Left ventricle myocardium inferior (tissue), 1 donor: Measurements from ENCODE around the gene RSAD2. TPM values are rescaled to one million over a fixed set of nuclear protein-coding genes. Genes with fewer than 3 reads are reported as not detected.
A peak's percentile ranks its signal among the peaks of the same experiment; 100 is the strongest.

Experiments
- DNase-seq: peaks from one replicate; pipeline ENCODE4 v3.0.0-alpha.2; 2020
- H3K27ac ChIP-seq: fragments of 200-600 bp; replicated peaks from 2 replicates; pipeline ENCODE4 v1.8.0; 2021
- H3K27me3 ChIP-seq: fragments of 200-600 bp; 2 replicates; pipeline ENCODE4 v1.8.0; 2021; ENCODE audit warnings: low read depth
- H3K36me3 ChIP-seq: fragments of 200-600 bp; 2 replicates; pipeline ENCODE4 v1.8.0; 2021
- H3K4me1 ChIP-seq: fragments of 200-600 bp; 2 replicates; pipeline ENCODE4 v1.8.0; 2021
- H3K4me3 ChIP-seq: fragments of 200-600 bp; 2 replicates; pipeline ENCODE4 v1.8.0; 2021; ENCODE audit warnings: mild to moderate bottlenecking, moderate library complexity
- H3K9me3 ChIP-seq: fragments of 200-600 bp; replicated peaks from 2 replicates; pipeline ENCODE4 v1.8.0; 2021
- CTCF ChIP-seq: fragments of 200-600 bp; IDR thresholded peaks from 2 replicates; pipeline ENCODE4 v1.8.0; 2021; ENCODE audit warnings: antibody characterized with exemption, mild to moderate bottlenecking, borderline replicate concordance
- intact Hi-C: fragments of 100-400 bp; cut with micrococcal nuclease; formaldehyde crosslinking; loops from one replicate; pipeline ENCODE4 v1.11.0; 2022
- total RNA-seq: library from RNA; stranded (reverse); fragmentation: NEBNext Ultra II Directional; extraction: Animal tissue kit (Norgen Biotek cat#: 25700); gene quantifications from one replicate; pipeline ENCODE4 v1.2.1, GENCODE V29; 2021
- donor health status: DM: no; HTN: yes; CAD: no; lungs with severe emphysema.

The RSAD2 gene
- total RNA-seq, 1 donor from 2014 or later: 2.4 TPM

GRCh38 chr2:6927753-6928152, 50.2 kb downstream of the RSAD2 start:
- Histone ChIP-seq H3K27me3 (no peaks in the 10 kb centered on the region), H3K4me1 (peaks cover 95% of the 10 kb centered on the region), H3K9me3 (no peaks in the 10 kb centered on the region), H3K4me3 (no peak overlapping the region), H3K27ac (peak overlapping the region; percentile 72), H3K36me3 (no peaks in the 10 kb centered on the region)
- intact Hi-C loops: no loop called here
- no peak for DNase-seq
- TF ChIP-seq CTCF: no peak

DNA sequence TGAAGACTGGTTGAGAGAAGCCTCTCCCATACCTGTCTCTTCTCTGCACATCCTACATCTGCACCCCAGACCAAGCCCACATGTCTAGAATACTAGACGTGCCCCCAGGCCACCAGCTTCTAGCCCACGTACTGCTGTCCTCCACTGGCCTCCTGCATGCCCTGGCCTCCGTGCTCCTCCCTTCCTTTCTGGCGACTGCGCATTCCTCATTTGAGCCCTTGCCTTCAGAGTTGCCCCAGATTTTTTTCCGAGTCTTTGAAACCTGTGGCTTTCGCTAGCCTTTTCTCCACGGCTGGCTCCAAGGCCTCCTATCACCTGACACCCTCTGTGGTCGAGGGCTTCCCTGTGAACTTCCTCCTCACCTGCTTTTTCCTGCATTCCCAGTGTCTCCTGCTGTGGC, 50.9 kb downstream of the RSAD2 start:
- DNase-seq: no peak
- no peaks in the 10 kb centered on the region for H3K36me3 ChIP-seq
- intact Hi-C loops: no loop called here

GRCh38 chr2:6929196-6929819, 51.7 kb downstream of the RSAD2 start:
- intact Hi-C loops: no loop called here
- Histone ChIP-seq H3K4me3 (no peak overlapping the region), H3K4me1 (peaks cover 91% of the 10 kb centered on the region), H3K9me3 (no peaks in the 10 kb centered on the region), H3K36me3 (no peaks in the 10 kb centered on the region), H3K27me3 (no peaks in the 10 kb centered on the region), H3K27ac (no peak overlapping the region)
- TF ChIP-seq CTCF: no peak
- DNase-seq: no peak

More for the DNA sequence above, 50.9 kb downstream of the RSAD2 start:
- H3K9me3 ChIP-seq: no peaks in the 10 kb centered on the region
- no peak overlapping the region for H3K27ac ChIP-seq
- peaks cover 94% of the 10 kb centered on the region for H3K4me1 ChIP-seq
- no peak for TF ChIP-seq CTCF
- H3K4me3 ChIP-seq: no peak overlapping the region
- no peaks in the 10 kb centered on the region for H3K27me3 ChIP-seq

GRCh38 chr2:6930923-6931647, 53.5 kb downstream of the RSAD2 start:
- TF ChIP-seq CTCF: no peak
- DNase-seq: no peak
- Histone ChIP-seq H3K27ac (no peak overlapping the region), H3K36me3 (no peaks in the 10 kb centered on the region), H3K4me1 (peaks cover 85% of the 10 kb centered on the region), H3K4me3 (no peak overlapping the region), H3K9me3 (no peaks in the 10 kb centered on the region), H3K27me3 (no peaks in the 10 kb centered on the region)
- intact Hi-C loops: no loop called here

DNA sequence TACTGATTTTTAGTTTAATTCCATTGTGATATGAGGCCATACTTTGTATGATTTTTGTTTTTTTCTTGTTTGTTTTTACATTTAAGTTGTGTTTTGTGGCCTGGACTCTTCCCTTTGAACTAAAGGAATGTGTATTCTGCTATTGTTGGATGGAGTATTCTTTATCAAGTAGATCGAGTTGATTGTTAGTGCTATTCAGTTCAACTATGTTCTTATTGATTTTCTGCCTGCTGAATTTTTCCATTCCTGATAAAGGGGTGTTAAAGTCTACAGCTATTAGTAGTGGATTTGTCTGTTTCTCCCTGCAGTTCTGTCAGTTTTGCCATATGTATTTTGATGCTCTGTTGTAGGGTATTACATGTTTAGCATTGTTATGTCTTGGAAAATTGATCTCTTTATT, 54.2 kb downstream of the RSAD2 start:
- Histone ChIP-seq H3K27ac (no peak overlapping the region), H3K27me3 (no peaks in the 10 kb centered on the region), H3K4me3 (no peak overlapping the region), H3K36me3 (no peaks in the 10 kb centered on the region), H3K4me1 (peaks cover 81% of the 10 kb centered on the region), H3K9me3 (no peaks in the 10 kb centered on the region)
- intact Hi-C loops: no loop called here
- DNase-seq: no peak
- no peak for TF ChIP-seq CTCF
